Measurements from ENCODE around the gene PCSK1. TPM values are rescaled to one million over a fixed set of nuclear protein-coding genes. Genes with fewer than 3 reads are reported as not detected.

PCSK1 gene
- not detected for total RNA-seq
- long read RNA-seq: 0 reads

DNA sequence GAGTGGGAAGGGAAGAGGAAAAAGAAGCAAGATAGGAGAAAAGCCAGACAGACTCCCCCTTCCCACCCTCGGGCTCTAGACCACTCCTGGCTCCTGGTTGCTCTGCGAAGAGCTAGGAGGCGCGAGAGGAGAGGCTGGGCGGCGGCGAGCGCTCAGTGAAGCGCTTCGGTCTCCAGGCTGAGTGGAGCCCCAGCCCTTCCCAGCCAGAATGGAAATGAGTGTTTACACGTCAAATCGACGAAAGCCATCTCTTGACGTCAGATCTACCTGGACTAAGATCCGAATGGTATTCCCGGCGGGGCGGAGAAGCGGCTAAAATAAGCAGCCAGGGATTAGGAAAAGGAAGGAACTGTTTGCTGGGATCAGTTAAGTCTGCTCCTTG is at the start of gene PCSK1:
PCSK1 (minus strand) TSS at position 183 of the 382 bp plus-strand sequence. CDS start 206 bp downstream, outside the sequence.
- H3K27ac ChIP-seq: no peak within 1 kb of the TSS
- intact Hi-C loops (cut with DNase I): no loop called here
- no peak for TF ChIP-seq POLR2A (IDR thresholded peaks at IDR 0.05)
- TF ChIP-seq, protein P1, sequence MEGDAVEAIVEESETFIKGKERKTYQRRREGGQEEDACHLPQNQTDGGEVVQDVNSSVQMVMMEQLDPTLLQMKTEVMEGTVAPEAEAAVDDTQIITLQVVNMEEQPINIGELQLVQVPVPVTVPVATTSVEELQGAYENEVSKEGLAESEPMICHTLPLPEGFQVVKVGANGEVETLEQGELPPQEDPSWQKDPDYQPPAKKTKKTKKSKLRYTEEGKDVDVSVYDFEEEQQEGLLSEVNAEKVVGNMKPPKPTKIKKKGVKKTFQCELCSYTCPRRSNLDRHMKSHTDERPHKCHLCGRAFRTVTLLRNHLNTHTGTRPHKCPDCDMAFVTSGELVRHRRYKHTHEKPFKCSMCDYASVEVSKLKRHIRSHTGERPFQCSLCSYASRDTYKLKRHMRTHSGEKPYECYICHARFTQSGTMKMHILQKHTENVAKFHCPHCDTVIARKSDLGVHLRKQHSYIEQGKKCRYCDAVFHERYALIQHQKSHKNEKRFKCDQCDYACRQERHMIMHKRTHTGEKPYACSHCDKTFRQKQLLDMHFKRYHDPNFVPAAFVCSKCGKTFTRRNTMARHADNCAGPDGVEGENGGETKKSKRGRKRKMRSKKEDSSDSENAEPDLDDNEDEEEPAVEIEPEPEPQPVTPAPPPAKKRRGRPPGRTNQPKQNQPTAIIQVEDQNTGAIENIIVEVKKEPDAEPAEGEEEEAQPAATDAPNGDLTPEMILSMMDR (IDR thresholded peaks at IDR 0.05): no peak
- 15% methylated on average over 19 of the region's 19 CpGs for WGBS (ENCODE audit: insufficient coverage, low coverage, low lambda C conversion rate, missing lambda C conversion rate)
- H3K4me1 ChIP-seq: no peaks in the 10 kb centered on the region
- no peaks in the 10 kb centered on the region for H3K36me3 ChIP-seq
- DNase-seq (no peak), ATAC-seq (no peak)
- H3K4me3 ChIP-seq: no peak within 1 kb of the TSS
- H3K27me3 ChIP-seq: peaks cover 0 to 22% of the 10 kb centered on the region in 2 donors
- H3K9me3 ChIP-seq: no peaks in the 10 kb centered on the region

DNA sequence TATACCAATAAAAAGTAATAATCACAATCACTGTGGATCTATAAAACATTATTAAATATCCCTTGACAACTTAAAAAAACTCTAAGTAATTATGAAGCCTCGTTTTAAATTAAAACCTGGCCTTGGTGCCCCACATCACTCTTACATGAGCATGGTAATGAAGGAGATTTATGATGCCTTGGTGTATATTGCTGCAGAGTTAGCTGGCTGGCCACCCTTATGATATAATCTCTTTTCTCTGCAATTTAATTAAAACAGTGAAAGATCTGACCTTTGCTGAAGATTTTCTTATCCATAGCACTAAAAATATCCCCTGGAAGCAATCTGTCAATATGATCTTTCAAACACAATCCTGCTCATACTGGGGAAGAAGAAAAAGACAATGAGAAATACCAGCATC is 48.8 kb upstream of the PCSK1 start:
- no peak for TF ChIP-seq POLR2A (IDR thresholded peaks at IDR 0.05)
- TF ChIP-seq, protein P1 (IDR thresholded peaks at IDR 0.05): no peak
- WGBS (ENCODE audit: insufficient coverage, low coverage, low lambda C conversion rate, missing lambda C conversion rate): 38% methylated on average over 1 of the region's 1 CpG
- H3K4me3 ChIP-seq: no peak overlapping the region
- ATAC-seq (no peak), DNase-seq (no peak)
- H3K27ac ChIP-seq: no peak overlapping the region
- H3K9me3 ChIP-seq: no peaks in the 10 kb centered on the region
- H3K4me1 ChIP-seq: no peaks in the 10 kb centered on the region
- no peaks in the 10 kb centered on the region for H3K36me3 ChIP-seq
- intact Hi-C loops (cut with DNase I): no loop called here
- H3K27me3 ChIP-seq: no peaks in the 10 kb centered on the region

DNA sequence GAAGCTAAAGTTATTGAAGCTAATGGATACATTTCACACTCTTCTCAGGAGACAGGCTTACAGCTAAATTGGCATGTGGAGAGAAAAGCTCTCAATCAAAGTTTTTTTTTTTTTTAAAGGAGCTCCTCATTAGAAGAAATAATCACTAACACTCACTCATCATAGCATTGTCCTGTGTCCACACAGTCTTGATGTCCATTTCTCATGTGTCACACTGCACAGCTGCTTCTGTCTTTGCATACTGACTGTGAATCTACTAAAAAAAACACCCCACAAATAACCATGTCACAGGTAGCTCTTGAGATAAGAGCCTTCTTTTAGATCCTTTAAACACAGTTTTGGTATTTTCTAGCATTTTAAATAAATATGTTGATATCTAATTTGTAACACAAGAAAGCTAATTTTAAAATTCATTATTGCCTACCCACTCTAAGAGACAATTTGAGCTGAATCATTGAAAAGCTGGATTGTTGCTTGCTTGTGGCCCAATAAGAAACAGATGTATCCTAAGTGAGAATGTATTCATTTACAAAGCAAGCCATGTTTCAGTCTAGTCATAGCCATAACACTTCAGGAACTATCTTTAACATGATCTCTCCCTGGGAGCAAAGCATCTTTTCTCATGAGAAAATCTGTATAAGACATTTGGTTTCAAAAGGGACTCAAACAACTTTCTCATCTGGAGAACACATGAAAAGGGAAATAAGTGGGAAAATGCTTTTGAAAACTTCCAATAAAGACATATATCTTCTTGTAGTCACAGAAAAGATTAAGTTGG is 48.1 kb upstream of the PCSK1 start:
- H3K4me3 ChIP-seq: no peak overlapping the region
- ATAC-seq: no peak
- no peaks in the 10 kb centered on the region for H3K4me1 ChIP-seq
- no peaks in the 10 kb centered on the region for H3K36me3 ChIP-seq
- no peaks in the 10 kb centered on the region for H3K27me3 ChIP-seq
- H3K27ac ChIP-seq: no peak overlapping the region
- no peaks in the 10 kb centered on the region for H3K9me3 ChIP-seq
- no peak for DNase-seq
- intact Hi-C loops (cut with DNase I): no loop called here
- no peak for TF ChIP-seq POLR2A (IDR thresholded peaks at IDR 0.05)
- TF ChIP-seq, protein P1 (IDR thresholded peaks at IDR 0.05): no peak

DNA sequence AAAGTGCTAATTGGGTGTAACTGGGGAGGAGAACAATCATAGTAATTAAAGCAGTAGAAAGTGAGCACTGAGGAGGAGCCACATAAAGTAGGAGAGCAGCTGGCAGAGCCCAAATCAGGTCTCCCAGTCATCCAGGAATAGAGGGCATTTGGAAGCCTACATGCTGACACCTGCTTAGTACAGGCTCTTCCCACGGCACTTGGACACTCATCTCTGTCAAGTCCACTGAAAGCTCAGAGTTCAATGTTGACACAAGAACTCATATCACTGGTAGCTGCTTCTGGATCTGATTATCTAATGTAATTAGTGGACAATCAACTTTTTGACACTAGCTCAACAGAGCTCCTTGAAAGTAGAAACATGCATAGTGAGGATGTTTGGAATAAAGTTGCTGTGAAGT is 45.9 kb upstream of the PCSK1 start:
- H3K27me3 ChIP-seq: no peaks in the 10 kb centered on the region
- no peak for TF ChIP-seq POLR2A (IDR thresholded peaks at IDR 0.05)
- TF ChIP-seq, protein P1 (IDR thresholded peaks at IDR 0.05): no peak

More for the DNA sequence above, 45.9 kb upstream of the PCSK1 start:
- DNase-seq (no peak), ATAC-seq (no peak)
- Histone ChIP-seq H3K36me3 (no peaks in the 10 kb centered on the region), H3K9me3 (no peaks in the 10 kb centered on the region), H3K4me1 (no peaks in the 10 kb centered on the region), H3K4me3 (no peak overlapping the region), H3K27ac (no peak overlapping the region)
- intact Hi-C loops (cut with DNase I): no loop called here
- 91% methylated on average over 1 of the region's 1 CpG for WGBS (ENCODE audit: insufficient coverage, low coverage, low lambda C conversion rate, missing lambda C conversion rate)

Measured in right lobe of liver (tissue), 6 donors.